Measurements from ENCODE around the gene TXNRD2. TPM values are rescaled to one million over a fixed set of nuclear protein-coding genes. Genes with fewer than 3 reads are reported as not detected.

TXNRD2 gene
- total and polyA plus RNA-seq, 2 experiments from 2014 or later, result 11.2 to 12.4 TPM

- Histone ChIP-seq H3K9me2 (ENCODE audit: insufficient read depth) (no peaks in the 10 kb centered on the region), H3K27me3 (ENCODE audit: insufficient read depth) (no peaks in the 10 kb centered on the region), H2AFZ (no peak overlapping the region), H3K4me2 (no peak overlapping the region), H4K20me1 (replicated peaks; ENCODE audit: insufficient read depth) (peaks cover under 1% of the 10 kb centered on the region), H3F3A (replicated peaks; ENCODE audit: low read depth) (no peaks in the 10 kb centered on the region), H3K36me3 (ENCODE audit: insufficient read depth) (no peaks in the 10 kb centered on the region), H3K4me3 (no peak overlapping the region), H3K79me2 (replicated peaks; ENCODE audit: insufficient read depth) (no peaks in the 10 kb centered on the region), H3K4me1 (ENCODE audit: insufficient read depth) (no peaks in the 10 kb centered on the region), H3K27ac (ENCODE audit: low read depth) (no peak overlapping the region)
- peaks cover 13% of the 10 kb centered on the region; the same call in 2 of the 3 replicates for H3K4me1 Mint-ChIP-seq
- H3K27ac Mint-ChIP-seq, result no peak overlapping the region; the same call in 1 of the 2 replicates
- no peaks in the 10 kb centered on the region for H3K36me3 Mint-ChIP-seq (ENCODE audit: low read depth)
- H3K4me3 Mint-ChIP-seq, result no peak overlapping the region
- TF ChIP-seq JUNB (IDR thresholded peaks at IDR 0.05; ENCODE audit: unreplicated experiment) (no peak), ZNF462 (CRISPR knock-in tag; IDR thresholded peaks at IDR 0.05) (no peak), ETS1 (IDR thresholded peaks at IDR 0.05) (no peak), ZNF331 (CRISPR knock-in tag; IDR thresholded peaks at IDR 0.05; ENCODE audit: low read depth) (no peak), REST (IDR thresholded peaks at IDR 0.05; ENCODE audit: unreplicated experiment) (no peak), NANOG (IDR thresholded peaks at IDR 0.05; ENCODE audit: borderline replicate concordance) (no peak), POLR2AphosphoS5 (IDR thresholded peaks at IDR 0.05; ENCODE audit: low read depth) (no peak)
- no peak for ATAC-seq
- peaks cover 14% of the 10 kb centered on the region for H3K27me3 Mint-ChIP-seq (ENCODE audit: insufficient read depth, low read depth, poor library complexity)
- no peaks in the 10 kb centered on the region for H3K9me3 Mint-ChIP-seq
- no peak for DNase-seq (ENCODE audit: low spot score)
These were observed 100.5 kb downstream of the TXNRD2 start for GRCh38 chr22:19840955-19841640.
